NCI-H82 (cell line): ENCODE results near the gene CREB5.

ENCODE experiments used
- DNase-seq: peaks from one replicate; lab custom pipeline; 2025; lab: John Stamatoyannopoulos, UW

Gene CREB5

DNA sequence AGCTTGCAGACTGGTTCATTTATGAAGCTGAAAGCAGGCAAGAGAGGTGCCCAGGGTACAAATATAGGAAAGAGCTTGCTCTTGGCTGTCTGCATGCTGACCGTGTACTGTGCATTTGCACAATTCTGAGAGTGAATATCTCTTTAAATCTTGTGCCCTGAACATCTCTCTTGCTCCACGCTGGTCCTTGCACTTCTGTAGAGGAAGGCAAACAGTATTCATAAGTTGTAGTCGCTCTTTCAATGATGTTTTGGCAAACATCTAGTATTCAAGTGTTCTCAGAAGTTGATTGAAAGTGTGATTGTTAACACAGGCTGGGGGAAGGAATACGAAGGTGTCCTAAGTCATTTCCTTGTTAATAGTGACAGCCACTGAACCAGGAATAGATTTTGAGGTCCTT, 332.6 kb downstream of the CREB5 start:
- DNase-seq = no peak

DNA sequence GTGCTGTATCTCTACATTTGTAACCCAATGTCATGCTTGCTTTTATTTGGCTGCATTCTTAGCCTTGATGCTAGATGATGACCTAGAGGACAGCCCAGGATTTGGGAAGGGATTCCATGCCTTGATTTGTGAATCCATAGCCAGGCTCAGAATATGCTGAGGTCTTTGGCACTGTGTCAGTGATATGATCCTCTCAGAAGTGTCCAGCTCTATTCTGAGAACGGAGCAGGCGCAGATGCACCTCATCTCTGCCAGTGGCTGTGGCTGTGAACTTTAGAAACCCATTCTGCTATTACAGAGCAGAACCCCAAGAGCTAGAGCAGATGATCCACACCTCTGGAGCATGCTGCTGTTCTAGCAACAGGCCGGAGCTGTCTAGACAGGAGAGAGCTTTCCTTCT, 333.0 kb downstream of the CREB5 start:
- no peak for DNase-seq

DNA sequence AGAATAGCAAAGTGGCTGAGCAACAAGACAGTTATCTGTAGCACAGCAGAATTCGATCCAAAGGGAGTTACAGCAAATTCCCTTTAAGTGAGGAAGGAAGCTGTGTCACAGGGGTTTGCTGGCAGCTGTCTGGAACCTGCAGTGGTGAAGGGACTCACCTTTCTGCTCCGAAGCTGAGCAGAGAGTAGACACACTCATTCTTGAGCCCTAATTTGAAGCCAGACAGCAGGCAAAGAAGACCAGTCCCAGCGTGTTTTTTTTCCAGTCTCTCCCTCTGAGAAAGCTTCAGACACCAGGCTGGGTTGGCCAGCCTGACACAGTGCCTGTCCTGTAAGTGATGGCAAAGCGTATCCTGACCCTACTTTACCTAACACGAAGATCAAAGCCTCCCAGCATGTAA, 335.1 kb downstream of the CREB5 start:
- DNase-seq = no peak

DNA sequence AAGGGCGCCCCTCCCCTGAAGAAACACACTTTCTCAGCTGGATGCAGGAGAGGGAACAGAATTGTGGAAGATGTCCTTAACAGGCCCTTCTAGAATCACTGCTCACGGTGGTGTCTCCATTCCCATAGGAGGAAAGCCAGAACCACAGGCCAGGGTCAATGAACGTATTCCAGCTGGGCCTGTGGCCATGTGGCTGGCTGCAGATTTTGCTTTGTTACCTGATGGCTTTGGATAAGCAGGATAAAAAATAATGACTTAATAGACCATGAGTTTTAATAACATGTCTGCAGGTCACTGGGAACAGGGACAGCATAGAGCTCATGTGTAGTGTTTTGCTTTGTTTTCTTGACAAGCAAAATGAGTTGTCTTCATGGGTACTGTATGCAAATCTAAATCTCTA, 335.5 kb downstream of the CREB5 start:
- DNase-seq = no peak

DNA sequence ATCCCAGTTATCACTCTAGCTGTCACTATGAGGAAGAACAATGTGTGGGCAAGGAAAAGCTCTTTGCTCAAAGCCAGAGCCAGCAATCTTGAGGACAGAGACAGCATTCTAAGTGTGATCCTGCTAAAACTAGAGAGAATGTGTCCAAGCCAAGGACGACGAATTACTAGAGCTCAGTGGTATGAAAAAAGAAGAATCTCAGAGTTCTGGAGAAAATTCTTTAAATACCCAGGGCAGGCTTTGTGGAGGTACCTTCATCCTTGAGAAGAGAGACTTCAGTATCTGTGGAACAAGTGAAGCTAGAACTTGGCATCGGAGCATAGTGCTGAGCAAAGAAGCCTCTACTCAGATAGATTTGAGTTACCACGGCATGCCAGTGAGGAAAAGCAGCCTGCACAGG, 336.0 kb downstream of the CREB5 start:
- no peak for DNase-seq

DNA sequence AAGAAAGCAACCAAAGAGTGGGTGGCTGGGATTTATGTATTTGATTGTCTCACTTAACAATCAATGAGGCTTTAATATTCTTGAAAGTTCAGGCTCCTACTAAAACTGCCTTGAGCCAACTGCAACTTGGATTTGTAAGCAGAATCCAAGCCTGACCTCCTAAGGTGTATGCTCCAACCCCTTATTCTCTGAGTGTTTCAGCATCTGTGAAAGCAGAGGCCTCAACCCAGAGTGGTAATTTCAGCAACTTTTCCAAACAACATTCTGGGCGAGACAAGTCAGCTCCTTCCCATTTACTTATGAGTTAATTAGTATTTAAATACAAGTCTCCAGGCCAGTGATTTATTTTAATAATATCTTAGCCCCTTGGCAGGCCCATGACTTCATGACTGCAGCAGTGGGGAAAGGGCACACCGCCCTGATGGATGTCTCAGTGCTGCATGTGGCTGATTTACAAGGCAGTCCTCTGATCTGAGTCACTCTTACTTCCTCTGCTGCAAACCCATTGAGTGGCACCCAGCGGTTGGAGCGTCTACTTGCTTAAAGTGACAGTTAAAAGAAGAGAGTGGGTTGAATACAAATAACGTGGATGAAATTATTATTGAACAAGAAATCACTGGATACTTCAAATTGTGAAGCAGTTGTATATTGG, 336.7 kb downstream of the CREB5 start:
- no peak for DNase-seq

DNA sequence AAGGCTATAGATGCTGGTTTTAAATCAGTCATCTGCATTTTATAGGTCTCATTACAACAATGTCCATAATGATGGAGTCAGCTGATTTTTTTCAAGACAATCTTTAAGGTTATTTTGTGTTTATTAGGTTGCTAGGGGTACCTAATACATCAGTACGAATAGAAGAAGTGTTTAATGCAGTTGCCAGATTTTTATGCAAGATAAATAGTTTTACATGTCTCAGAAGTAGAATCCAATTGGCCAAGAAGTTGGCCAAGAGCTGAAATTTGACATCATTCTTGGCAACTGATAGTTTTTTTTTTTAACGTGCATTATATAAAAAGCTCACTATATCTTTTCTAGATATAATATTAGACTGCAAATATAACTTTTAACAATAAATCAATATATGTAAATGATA, 337.3 kb downstream of the CREB5 start:
- DNase-seq = no peak

DNA sequence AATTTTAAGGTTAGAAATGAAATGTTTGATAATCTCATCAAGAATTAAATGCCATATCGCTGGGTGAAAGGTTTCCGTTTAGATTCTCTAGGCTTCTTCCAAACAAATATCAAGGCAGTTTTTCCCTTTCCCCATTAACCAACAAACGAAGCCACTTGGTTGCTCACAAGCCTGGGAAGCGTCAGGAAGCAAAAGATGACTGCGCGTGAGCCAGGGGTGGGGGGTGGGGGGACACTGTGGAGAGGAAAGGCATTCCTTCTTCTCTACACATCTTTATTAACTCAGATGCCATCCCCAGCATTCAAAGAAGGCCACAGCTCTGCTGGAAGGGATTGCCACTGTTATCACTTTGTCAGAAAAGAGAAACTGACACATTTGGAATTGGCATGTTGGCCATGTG, 338.7 kb downstream of the CREB5 start:
- no peak for DNase-seq

DNA sequence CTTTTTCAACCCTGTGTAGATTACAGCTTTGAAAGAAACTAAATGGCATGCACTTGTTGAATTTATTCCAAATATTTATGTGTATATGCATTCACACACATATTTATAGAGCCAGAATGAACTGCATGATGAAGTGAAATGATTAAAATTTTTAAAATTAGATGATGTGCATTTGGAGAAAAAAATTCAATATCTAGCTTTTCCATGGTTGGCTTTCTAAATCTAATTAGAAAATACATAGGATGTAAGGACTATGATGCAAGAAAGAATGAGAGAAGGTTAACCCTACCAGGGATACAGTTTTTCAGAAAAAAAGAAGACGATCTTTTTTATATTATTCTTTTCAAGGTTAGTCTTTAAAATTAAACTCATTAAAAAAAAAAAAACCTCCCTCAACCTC, 341.3 kb downstream of the CREB5 start:
- no peak for DNase-seq

DNA sequence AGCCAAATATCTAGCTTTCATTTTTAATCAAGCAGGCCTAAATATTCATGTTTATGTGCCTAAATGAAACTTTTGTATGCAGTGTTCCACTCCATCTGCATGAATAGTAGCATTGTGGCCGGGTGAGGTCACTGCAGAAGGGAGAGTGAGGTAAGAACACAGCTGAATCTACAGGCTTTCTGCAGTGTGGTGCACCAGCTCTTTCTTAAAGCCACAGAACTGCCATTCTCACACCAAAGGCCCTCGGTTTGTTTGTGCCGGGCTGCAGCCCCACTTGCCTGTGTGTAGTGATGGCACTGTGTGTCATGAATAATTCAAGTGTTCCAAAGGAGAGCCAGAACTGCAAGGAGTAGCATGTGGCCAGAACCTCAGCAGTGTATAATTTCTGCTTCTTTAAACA, 341.7 kb downstream of the CREB5 start:
- no peak for DNase-seq

DNA sequence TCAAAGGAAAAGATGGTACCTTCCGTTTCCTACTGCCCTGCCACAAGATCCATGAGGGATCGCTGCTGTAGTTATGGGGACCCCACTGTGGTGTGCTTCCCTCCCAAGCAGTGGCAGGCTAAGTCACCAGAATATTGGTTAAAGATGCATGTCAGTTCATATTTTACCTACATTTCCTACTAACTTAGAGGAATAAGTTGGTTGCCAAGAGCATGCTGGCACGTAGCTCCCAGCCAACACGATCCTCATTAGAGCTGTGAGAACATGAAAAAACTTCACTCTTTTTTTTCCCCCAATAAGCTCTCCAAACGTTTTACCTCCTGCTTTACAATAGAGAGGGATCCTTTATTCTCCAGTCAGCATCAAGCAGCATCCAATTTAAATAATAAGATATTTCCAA, 342.1 kb downstream of the CREB5 start:
- no peak for DNase-seq

DNA sequence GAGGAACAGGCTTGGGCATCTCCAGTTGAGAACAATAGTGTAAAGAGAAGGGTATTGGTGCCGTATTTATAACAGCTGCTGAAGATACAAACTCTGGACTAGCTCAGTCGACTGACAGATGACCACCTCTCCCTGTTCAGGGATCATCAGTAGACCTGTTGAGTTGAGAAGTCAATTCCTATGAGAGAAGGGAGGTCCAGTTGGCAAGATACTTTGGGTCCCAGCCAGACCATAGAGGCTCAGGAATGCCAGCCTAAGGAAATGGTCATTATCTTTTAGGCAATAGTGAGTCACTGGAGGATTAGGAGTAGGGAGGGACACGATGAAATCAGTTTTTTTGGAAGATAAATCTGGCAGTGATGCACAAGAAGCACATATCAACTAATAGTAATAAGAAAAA, 342.9 kb downstream of the CREB5 start:
- DNase-seq = no peak

DNA sequence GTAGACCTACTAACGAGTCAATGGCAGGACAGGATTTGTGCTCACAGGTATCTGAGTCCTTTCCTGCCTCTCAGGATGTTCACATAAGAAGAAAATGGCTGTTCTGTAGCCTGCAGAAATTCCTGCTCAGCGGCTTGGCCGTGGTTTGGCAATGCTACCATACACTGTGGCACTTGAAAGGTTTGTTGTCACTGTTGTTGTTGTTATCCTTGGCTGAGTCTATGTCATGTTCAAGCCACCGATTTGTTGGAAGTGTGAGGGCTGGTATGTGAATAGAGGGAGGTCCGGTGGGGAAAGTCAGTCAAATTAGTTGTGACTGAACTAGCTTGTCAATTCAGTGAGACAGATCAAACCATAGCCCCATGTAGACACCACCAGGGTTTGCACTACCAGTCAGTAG, 345.9 kb downstream of the CREB5 start:
- DNase-seq = no peak

DNA sequence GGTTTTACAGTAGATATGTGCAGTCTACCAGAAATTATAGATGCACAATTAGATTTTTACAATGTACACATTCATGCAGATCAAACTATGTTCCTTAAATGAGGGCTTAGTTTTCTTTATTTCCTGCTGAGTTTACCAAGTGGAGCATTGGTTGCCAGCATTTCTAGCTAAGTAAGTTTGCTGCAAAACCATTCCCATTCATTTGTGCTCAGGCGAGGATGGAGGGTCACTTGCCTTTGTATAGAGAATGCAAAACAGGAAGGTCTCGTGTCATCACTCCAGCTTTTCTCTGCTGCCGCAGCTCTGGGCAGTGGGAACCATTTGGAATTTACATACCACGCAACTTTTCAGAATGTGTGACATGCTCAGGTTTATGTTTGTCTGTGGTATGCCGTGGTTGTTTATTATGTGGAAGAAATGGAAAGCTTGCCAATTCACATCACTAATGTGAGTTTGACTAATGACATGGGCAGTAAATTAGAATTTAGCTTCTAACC, 347.2 kb downstream of the CREB5 start:
- DNase-seq = no peak

DNA sequence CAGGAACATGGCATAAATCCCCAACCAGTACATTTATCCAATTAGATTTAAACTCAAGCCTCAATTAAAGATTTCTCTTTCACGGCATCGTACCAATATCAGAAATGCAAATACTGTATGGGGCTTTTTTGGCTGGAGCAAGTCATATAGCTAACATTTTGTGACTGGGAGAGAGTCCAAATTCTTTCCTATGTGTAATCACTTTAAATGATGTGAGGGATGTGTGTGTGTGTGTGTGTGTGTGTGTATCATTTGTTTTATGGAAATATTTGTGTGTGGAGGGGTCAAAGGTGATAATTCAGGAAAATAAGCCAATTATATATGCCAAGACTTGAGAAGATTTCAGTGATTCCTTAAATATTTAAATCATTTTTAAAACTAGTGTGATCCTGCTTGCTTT, 349.2 kb downstream of the CREB5 start:
- DNase-seq = no peak

DNA sequence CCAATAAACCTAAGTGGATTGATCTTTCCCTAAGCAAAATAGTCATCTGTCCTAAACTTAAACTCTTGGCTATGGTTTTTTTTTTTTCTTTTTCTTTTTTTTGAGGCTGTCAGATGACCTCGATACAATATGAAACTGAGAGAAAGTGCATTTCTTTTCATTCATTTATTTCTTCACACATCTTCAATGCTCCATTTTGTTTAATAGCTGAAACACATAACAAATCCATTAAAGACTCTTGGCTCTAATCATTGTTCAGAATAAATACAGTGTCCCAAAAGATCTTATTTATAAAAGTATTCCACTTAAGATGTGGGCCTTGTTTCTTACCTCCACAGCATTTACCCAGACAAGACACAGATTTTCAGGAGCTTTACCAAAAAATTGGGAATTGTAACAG, 350.3 kb downstream of the CREB5 start:
- peak; percentile 55 for DNase-seq

DNA sequence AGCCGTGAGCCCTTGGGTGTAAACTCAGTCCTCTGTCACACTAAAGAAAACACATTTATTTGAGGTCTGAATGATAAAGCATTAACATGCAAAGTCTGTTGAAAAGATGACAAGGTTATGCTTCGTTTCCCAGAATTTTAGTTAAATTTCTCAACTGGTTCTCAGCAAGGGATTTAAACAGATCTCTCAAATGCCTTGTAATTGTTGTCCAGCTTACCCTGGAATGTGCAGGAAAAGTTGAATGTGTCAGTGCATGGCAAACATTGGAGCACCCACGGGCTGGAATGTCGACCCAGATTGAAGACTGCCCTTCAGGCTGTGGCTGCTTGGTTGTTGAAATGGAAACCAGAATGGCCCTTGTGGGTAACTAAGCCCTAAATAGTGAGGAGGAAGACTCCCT, 354.0 kb downstream of the CREB5 start:
- DNase-seq = no peak

DNA sequence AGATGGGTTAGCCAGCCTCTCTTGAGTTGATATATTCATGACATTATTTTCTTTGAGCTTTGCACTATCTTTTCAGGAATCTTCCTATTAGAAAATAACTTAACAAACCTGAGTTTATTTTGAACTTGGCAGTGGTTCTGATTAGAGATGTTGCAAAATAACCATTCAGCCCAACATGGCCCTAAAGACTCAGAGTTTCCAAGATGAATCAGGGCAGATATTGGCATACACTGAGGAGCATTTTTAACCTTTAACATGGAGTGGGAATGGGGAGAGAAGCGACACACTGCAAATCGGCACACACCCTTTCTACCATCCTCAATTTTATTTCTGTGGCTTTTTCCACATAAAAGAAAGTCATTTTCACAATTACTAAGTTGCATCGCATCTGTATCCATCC, 355.0 kb downstream of the CREB5 start:
- DNase-seq = no peak

DNA sequence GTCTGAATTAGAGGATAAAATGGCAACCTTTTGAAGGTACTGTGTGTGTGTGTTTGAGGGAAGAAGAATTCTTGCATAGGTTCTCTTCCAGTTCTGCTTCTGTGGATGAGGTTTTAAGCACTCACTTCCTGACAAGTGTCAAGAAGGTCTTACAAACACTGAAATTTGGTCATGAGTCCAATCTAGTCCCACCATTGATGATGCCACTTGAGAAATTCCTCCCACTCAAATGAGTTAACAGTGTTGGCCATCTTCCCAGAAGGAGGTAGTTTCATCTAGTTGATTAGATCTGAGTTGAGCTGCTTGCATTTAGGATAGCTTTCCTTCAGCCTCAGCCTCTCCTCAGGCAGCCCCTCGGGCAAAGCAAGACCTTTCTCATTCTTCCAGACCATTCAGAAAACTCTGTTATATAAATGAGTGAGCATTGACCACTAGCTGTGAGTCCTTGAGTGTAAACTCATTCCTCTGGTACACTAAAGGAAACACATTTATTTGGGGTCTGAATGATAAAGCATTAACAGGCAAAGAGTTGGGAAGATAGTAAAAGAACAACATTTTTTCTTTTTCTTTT, 356.3 kb downstream of the CREB5 start:
- DNase-seq = no peak

DNA sequence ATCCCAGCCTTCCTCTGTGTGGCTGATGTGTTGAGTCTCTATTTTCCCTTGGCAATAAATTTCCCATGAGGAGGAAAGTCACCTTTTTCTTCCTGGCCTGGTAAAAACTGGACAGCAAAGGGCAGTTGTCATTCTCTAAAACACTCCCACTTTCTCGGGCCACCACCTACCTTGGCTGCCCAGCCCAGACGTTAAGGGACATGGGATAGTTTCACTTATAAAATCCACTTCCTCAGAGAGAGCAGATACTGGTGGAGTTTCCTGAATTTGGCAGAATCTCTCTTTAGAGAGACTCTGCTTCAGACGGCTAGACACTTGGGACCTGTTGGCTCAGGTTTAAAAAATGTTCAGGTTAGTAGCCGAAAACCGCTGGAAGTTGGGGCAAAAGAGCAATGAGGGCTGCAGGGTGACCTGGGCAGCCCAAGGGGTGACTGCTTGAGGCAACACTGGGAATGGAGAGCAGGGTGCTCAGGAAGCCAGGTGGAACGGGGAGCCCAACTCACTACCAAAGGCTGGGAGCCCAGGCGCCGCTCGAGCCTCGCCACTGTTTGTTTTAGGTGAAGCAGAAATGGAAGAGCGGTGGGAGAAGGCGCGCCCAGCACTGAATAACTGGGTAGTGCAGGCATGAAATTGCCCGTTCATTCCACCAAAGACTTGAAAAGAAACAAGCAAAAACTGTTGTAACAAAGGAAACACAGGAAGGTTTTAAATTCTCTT, 359.7 kb downstream of the CREB5 start:
- no peak for DNase-seq

DNA sequence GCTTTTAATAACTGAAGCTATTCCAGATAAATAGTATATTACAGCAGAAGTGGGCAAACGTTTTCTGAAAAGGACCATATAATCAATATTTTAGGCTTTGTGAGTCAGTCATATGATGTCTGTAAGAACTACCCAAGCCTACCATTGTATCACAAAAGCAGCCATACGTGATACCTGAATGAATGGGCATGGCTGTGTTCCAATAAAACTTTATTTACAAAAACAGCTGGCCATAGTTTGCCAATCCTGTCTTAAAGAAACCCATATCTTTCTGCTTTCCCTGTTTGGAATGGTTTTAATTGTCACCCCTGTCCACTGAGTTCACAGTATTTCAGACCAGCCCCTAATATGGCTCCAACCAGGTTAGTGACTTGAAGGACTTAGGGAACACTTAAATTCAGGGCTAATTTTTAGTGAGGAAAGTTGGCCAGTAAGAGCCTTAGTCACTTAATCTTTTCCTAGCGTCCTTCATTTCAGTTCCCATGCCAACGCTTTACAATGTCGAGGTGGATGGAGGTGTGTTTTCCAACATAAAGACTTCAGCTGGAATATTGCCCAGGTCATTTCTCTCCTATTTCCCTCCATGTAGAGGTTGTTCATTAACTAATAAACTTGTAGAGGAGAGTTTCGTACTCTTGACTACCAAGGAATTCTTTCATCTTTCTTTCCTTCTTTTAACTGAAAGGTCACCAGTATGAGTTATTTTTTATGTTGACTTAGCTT, 361.3 kb downstream of the CREB5 start:
- DNase-seq = no peak

DNA sequence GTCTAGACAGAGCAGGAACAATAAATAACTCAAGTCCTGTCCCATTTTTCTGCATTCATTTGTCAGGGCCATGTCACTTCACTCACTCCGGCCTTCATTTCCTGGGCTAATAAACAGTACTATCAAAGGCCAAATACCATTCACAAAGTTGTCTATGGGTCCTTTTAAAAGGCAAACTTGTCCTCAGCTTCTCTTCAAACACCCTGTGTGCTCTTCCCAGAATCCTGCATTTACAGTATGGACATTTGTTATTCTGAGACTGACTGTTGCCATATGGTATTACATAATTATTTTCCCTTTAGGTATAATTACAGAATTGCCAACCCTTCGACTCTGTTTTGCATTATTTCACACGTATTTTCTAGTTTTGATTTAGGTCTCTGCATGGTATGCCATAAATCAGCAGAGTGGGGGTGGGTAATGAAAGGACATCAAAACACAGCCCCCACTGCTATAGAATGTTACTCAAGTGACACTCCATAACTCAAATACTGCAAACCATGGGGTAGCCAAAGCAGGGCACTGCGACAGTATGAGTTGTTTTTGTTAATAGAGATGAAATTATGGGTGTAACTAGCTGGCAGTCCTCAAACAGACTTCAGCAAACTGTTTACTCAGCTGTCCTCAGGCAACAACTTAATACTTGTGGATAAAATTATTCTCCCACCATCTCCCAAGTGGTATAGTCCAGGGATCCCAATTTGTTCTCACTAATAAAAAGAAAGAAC, 362.1 kb downstream of the CREB5 start:
- no peak for DNase-seq
